GM18909 (cell line): ENCODE data around the gene ZNRF3.
"Not testable (repeated sequence)": the region's sequence is repeated elsewhere in the genome, so short reads cannot be mapped to it uniquely, and the experiment has no call there.

Source experiments
- ATAC-seq: cut with Tn5 transposase; IDR thresholded peaks from one replicate; pipeline ENCODE4 v1.9.1; 2021; ENCODE audit warnings: mild to moderate bottlenecking; ENCODE audit not compliant: unreplicated experiment, poor library complexity

The ZNRF3 gene

GRCh38 chr22:28882878-28883656 lies at the start of gene ZNRF3:
Gene ZNRF3, plus strand, starts transcription at chr22:28883572. Its CDS starts 195 bp downstream, at chr22:28883767.
- ATAC-seq, result peak; percentile 63

DNA sequence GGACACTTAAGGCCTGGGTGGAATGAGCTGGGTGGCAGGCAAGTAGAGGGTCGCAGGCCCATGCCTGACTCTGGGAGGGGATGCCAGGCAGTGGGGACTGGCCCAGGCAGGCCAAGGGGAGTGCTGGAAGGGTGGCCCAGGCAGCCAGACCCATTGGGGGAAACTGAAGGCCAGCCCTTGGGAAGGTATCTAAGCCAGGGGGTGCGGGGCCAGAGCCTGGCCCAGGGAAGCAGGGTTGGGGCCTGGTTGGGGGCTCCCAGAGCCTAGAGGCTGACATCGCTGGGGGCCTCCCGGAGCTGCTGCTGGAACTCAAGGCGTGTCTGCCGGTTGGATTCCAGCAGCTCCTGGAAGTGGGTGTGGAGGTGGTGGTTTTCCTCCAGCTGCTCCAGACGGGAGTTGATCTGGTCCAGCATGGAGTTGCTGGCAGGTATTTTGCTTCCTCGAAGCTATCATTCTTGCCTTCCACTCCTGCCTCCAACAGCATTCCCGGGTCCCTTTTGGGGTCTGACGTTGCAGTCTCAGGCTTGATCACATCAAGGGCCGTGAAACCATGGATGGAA lies 47.7 kb upstream of the ZNRF3 start:
- ATAC-seq, result no peak

DNA sequence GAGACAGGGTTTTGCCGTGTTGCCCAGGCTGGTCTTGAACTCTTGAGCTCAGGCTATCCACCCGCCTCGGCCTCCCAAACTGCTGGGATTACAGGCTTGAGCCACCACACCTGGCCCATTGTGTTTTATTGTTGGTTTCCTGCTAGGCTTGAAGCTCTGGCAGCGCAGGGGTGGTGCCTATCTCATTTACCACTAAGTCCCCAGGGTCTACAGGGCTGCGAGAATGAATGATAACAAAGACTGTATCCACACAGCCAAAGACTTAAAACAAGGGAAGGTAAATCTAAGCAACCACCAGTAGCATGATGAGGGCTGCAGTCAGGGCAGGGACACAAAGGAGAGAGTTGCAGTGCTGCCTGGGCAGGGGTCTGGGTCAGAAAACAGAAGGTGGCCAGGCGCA lies 45.7 kb upstream of the ZNRF3 start:
- no peak for ATAC-seq

GRCh38 chr22:28838971-28839370 lies 44.4 kb upstream of the ZNRF3 start:
- ATAC-seq, result no peak

DNA sequence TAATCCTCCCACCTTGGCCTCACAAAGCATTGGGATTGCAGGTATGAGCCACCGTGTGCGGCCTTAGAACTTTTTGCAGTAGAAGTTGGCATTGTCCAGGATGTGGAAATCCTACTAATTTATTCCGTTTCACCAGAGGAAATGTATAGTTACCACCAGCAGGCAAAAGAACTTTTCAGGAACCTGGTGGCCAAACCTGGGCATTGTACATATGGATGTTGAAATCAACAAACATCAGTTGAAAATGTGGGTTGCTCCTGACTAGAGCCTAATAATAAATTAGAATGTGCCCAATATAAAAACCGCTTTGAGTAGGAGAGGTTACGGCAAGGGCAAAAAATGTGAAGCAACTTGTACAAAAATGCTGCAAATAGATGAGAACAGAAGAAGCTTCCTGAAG lies 42.3 kb upstream of the ZNRF3 start:
- ATAC-seq, result no peak

- ATAC-seq, result no peak
Observed at GRCh38 chr22:28843633-28844032, 39.7 kb upstream of the ZNRF3 start.

DNA sequence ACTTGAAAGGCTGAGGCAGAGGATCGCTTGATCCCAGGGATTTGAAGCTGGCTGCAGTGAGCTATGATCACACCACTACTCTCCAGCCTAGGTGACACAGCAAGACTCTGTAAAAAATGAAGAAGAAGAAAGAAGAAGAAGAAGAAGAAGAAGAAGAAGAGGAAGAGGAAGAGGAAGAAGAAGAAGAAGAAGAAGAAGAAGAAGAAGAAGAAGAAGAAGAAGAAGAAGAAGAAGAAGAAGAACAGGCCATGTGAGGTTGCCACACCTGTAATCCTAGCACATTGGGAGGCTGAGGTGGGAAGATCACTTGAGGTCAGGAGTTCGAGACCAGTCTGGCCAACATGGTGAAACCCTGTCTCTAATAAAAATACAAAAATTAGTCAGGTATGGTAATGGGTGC lies 39.1 kb upstream of the ZNRF3 start:
- ATAC-seq, result not testable (repeated sequence)

- no peak for ATAC-seq
Observed at GRCh38 chr22:28846994-28847393, 36.4 kb upstream of the ZNRF3 start.

DNA sequence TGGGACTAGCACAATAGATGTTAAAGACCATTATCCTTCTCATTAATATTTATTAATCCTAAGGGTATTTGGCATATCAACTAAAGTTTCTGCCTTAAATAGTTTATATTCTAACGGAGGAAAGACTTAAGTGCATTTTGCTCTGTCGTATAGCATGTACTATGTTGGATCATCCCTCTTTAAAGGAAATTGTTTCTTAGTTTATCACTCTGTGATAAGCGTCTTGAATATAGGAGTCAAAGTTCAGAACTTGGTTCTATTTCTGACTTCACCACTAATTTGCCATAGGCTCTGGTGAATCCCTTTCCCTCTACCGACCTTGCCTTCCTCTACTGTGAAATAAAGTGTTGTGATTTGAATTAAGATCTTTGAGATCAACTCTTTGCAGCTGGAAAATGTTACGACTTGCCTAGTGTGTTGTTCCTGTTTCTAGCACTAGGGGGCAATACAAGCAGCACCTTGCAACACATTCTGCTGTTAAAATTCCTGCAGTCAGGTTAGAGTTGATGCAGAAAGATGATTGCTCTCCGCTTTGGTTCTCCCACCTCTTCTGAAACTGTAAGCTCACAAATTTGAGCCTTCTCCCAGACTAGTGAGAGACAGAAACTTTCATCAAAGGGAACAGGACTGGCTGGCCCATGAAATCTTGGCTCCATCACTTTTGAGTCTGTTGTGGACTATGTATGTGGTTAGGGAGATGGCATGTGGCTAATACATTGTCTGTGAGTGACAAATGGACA lies 27.8 kb upstream of the ZNRF3 start:
- no peak for ATAC-seq

- no peak for ATAC-seq
Observed at GRCh38 chr22:28856095-28856455, 27.3 kb upstream of the ZNRF3 start.

DNA sequence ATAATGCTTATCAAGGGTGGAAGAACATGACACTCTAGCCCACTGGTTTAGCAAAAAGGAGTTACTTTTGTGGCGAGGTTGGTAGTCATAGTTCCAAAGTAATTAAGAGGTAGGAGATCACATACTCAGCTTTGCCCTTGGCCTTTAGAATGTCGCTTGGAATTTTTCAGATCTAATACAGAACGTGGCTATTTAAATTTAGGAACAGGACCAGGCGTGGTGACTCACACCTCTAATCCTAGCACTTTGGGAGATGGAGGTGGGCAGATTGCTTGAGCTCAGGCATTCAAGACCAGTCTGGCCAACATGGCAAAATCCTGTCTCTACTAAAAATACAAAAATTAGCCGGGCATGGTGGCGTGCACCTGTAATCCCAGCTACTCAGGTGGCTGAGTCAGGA lies 26.1 kb upstream of the ZNRF3 start:
- ATAC-seq, result no peak

DNA sequence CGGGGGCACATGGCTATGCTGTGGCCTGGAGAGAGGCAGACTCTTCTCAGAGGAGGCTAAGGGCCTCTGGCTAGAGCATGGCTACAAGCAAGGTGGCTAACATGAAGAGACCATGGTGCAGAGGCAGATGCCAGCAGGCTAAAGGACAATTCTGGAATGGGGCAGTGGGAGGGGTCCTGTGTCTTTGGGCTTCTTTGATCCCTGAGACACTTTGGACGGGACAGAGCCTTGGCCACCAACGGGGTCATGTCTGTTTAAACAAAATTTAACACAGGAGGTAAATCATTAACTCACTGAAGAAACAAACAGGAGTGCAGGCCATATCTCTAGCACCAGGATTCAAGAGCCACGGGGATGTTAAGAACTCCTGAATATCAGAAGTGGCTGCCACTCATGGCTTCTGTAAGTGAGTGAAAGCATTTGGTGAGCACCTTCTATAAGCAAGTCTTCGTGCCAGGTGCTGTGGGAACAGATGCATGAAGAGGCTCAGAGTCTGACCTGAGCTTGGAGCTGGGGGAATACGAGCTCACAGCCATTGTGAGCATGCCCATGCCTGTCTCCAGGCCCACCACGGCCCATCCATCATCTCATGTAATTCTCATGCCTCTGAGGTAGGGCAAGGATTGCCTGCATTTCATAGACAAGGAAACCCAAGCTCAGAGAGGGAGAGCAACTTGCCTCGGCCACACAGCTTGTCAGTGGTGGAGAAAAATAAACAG lies 18.3 kb upstream of the ZNRF3 start:
- no peak for ATAC-seq

DNA sequence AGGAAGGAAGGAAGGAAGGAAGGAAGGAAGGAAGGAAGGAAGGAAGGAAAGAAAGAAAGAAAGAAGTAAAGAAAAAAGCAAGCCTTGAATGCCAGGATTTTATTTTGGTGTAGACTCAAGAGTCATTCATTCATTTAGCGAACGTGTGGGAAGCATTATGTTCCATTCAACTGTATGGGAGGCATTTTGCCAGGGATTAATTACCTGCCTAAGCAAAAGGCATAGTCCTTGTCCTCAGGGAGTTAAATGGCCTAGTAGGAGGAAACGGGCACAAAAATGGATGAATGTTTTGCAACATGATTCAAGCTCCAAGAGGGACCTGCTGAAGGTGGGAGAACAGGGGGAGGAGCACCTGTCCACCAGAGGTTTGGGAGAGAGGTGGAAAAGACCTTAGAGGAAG lies 16.2 kb upstream of the ZNRF3 start:
- ATAC-seq, result no peak

- not testable (repeated sequence) for ATAC-seq
Observed at GRCh38 chr22:28868389-28868788, 15.0 kb upstream of the ZNRF3 start.

DNA sequence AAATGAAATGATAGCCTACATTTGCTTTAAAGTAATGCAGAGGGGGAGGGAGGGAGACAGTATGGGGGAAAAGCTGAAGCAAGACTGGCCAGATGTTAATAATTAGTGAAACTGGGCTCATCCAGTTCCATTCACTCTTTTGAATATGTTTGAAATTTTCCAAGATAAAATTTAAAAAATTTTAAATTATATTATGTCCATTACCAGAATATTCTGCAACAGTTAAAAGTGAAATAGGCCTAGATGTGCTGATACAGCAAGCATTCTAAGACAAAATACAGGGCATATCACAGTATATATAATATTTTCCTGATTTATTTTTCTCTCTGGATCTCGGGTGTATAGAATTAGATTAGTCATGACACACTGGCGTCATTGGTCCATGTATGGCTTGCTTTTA lies 13.6 kb upstream of the ZNRF3 start:
- no peak for ATAC-seq

GRCh38 chr22:28873183-28873963 lies 10.0 kb upstream of the ZNRF3 start:
- no peak for ATAC-seq

- ATAC-seq, result no peak
Observed at GRCh38 chr22:28874061-28874460, 9.3 kb upstream of the ZNRF3 start.

- no peak for ATAC-seq
Observed at GRCh38 chr22:28874811-28875320, 8.5 kb upstream of the ZNRF3 start.

DNA sequence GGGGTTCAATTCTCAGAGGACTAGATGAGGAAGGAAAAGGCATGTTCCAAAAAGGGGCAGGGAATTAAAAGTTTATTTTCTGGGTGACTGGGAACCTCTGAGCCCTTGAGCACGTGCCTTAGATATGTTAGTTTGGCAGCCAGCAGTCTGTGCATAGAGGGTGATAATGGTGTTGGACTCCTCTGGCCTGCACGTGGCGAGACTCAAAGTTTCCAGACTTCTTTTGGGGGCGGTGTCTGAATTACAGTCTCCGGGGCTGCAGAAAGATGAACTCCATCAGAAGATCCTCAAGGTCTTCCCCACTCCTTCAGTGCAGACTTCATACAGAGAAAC lies 861 bp upstream of the ZNRF3 start:
- ATAC-seq, result no peak

DNA sequence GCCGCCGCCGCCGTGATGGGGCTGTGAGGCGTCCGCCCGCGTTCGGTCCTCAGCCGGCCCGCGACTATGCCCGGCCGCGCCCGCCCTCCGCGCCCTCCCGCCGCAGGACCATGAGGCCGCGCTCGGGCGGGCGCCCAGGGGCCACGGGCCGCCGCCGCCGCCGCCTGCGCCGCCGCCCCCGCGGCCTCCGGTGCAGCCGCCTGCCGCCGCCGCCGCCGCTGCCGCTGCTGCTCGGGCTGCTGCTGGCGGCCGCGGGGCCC lies 215 bp downstream of the ZNRF3 start:
- no peak for ATAC-seq
